Peyer's patch (tissue), 4 donors: ENCODE data around the gene APBA1. TPM values are rescaled to one million over a fixed set of nuclear protein-coding genes. Genes with fewer than 3 reads are reported as not detected.
A peak's percentile ranks its signal among the peaks of the same experiment; 100 is the strongest.

Experiments used
- DNase-seq, 3 donors: peaks; one replicate each; pipeline ENCODE4 v3.0.0-alpha.2; 2017 to 2019
- H3K27ac ChIP-seq, 4 donors: fragments of 200-600 bp; sonication (generic); one replicate each; pipeline ENCODE4 v1.5.1; 2016 to 2019
- H3K27me3 ChIP-seq, 2 donors: fragments of 200-600 bp; sonication (generic); one replicate each; pipeline ENCODE4 v1.5.1; 2019
- H3K36me3 ChIP-seq, 3 donors: fragments of 200-600 bp; sonication (generic); one replicate each; pipeline ENCODE4 v1.5.1; 2016 to 2019
- H3K4me1 ChIP-seq, 4 donors: fragments of 200-600 bp; sonication (generic); one replicate each; pipeline ENCODE4 v1.5.1; 2016 to 2019
- H3K4me3 ChIP-seq, 4 donors: fragments of 200-600 bp; sonication (generic); 1 replicate in 3 of 4; 2 replicates in 1 of 4; pipeline ENCODE4 v1.5.1; 2016 to 2019; ENCODE audit warnings: mild to moderate bottlenecking in 1 of 4
- H3K9me3 ChIP-seq, 4 donors: fragments of 200-600 bp; sonication (generic); one replicate each; pipeline ENCODE4 v1.5.1; 2016 to 2019; ENCODE audit warnings: mild to moderate bottlenecking in 1 of 4
- POLR2A ChIP-seq, 2 donors: fragments of 450-650 bp; IDR thresholded peaks; one replicate each; pipeline ENCODE4 v1.5.1; 2017; ENCODE audit warnings: antibody characterized with exemption in 2 of 2, mild to moderate bottlenecking in 2 of 2, moderate library complexity in 2 of 2
- total RNA-seq, 4 donors: library from RNA; depleted of rRNA; stranded (reverse); fragments of >200 nt; gene quantifications; one replicate each; pipeline ENCODE4 v1.1.0, GENCODE V29; 2016
- TF ChIP-seq, protein P1 (sequence below), 6 experiments: fragments of 450-650 bp in 4 of 6; fragments of 200-600 bp in 2 of 6; sonication (generic) in 1 of 6; IDR thresholded peaks; one replicate each; pipeline ENCODE4 v1.5.1; 2017 to 2019; ENCODE audit warnings: antibody characterized with exemption in 6 of 6, mild to moderate bottlenecking in 3 of 6, moderate library complexity in 1 of 6

APBA1 gene
- total RNA-seq, 4 donors from 2014 or later, result 0.88 to 14.9 (median 3.9) TPM

DNA sequence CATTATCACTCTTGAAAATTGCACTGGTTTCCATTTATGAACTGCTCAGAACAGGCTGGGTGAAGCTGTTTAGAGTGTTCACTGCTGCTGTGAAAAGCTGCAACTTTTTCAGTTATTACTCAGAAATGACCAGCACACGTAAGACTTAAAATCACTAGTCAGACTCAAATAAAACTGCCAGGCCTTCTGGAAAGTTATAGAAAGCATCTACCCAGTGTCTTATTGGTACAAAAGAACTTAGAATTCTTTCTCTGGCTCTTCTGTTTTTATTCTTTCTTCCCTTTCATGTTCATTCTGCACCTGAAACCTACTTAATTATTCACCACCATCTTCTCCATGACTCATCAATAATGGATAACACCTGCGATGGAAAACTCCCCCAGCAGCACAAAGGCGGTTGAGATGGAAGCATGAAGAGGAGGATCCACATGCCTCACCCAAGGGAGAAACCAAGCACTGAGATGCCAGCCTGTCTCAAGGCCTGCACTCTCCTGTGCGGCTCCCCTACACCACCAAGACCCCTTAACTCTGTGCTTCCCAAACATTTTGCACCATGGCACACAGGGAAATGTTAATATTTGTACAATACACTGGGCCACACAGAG is 175.2 kb downstream of the APBA1 start:
- Histone ChIP-seq H3K4me1 (no peaks in the 10 kb centered on the region), H3K27ac (no peak overlapping the region), H3K27me3 (no peaks in the 10 kb centered on the region), H3K9me3 (no peaks in the 10 kb centered on the region), H3K36me3 (no peaks in the 10 kb centered on the region), H3K4me3 (no peak overlapping the region)
- DNase-seq, result no peak
- TF ChIP-seq POLR2A (IDR thresholded peaks at IDR 0.05), result no peak
- TF ChIP-seq, protein P1, sequence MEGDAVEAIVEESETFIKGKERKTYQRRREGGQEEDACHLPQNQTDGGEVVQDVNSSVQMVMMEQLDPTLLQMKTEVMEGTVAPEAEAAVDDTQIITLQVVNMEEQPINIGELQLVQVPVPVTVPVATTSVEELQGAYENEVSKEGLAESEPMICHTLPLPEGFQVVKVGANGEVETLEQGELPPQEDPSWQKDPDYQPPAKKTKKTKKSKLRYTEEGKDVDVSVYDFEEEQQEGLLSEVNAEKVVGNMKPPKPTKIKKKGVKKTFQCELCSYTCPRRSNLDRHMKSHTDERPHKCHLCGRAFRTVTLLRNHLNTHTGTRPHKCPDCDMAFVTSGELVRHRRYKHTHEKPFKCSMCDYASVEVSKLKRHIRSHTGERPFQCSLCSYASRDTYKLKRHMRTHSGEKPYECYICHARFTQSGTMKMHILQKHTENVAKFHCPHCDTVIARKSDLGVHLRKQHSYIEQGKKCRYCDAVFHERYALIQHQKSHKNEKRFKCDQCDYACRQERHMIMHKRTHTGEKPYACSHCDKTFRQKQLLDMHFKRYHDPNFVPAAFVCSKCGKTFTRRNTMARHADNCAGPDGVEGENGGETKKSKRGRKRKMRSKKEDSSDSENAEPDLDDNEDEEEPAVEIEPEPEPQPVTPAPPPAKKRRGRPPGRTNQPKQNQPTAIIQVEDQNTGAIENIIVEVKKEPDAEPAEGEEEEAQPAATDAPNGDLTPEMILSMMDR (IDR thresholded peaks at IDR 0.05), result no peak

DNA sequence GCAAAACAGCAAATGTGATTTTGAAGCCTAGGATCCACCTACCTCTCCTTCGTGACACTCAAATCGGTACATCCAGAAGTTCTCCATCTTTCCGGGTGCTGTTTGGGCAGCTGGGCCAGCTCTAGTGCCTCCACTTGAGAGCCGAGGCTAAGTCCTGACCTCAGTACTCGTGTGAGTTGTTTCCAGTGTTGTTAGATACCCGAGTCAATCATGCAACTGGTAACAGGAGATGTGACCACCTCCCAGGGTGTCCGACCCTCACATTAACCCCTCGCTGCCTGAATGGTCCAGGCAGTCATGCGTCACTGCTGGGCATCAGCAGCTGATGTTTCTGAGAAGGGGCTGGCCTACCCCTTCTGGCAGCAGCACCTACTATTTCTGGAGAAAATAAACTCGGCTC is 176.9 kb downstream of the APBA1 start:
- Histone ChIP-seq H3K36me3 (no peaks in the 10 kb centered on the region), H3K4me3 (no peak overlapping the region), H3K27ac (no peak overlapping the region), H3K9me3 (no peaks in the 10 kb centered on the region), H3K4me1 (no peaks in the 10 kb centered on the region), H3K27me3 (no peaks in the 10 kb centered on the region)
- no peak for TF ChIP-seq POLR2A (IDR thresholded peaks at IDR 0.05)
- TF ChIP-seq, protein P1 (IDR thresholded peaks at IDR 0.05), result no peak
- no peak for DNase-seq

DNA sequence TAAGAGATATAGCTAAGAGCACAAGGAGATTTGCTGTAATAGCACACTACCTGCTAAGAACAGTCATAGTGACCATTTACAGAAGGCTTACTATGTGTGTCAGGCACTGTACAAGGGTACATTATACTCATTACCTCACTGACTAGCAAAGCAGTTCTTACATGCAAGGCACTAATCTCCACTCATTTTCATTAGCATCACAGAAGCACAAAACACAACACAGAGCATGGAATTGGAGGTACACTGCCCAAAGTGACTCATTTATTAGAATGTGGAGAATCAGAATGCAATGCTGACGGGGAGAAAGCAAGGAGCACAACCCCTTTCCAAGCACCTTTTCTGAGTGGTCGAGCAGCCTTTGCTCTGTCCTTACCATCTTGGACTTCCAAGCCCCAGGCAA is 177.4 kb downstream of the APBA1 start:
- Histone ChIP-seq H3K4me1 (no peaks in the 10 kb centered on the region), H3K27me3 (no peaks in the 10 kb centered on the region), H3K27ac (no peak overlapping the region), H3K4me3 (no peak overlapping the region), H3K9me3 (no peaks in the 10 kb centered on the region), H3K36me3 (no peaks in the 10 kb centered on the region)
- DNase-seq, result no peak
- TF ChIP-seq, protein P1 (IDR thresholded peaks at IDR 0.05), result no peak
- TF ChIP-seq POLR2A (IDR thresholded peaks at IDR 0.05), result no peak

DNA sequence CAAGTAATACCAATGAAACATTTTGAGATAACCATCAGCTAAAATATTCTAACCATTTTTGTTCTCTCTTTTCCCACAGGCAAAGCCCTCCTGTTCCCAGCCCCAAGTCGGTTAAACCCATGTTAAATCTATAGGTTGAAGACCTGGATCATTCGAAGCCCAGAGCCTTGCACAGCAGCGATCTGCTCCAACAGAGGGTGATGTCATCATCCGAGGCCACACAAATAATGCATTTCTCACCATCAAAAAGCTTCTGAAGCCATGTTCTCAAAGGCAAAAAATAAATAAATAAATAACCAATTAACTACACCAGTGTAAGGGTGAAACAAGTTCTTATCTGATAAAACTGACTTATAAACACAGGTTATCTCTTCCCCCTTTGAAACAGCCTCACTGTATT is 178.0 kb downstream of the APBA1 start:
- H3K4me1 ChIP-seq, result no peaks in the 10 kb centered on the region
- no peak overlapping the region for H3K27ac ChIP-seq
- H3K4me3 ChIP-seq, result no peak overlapping the region
- no peaks in the 10 kb centered on the region for H3K36me3 ChIP-seq
- TF ChIP-seq, protein P1 (IDR thresholded peaks at IDR 0.05), result no peak
- no peak for TF ChIP-seq POLR2A (IDR thresholded peaks at IDR 0.05)
- DNase-seq, result no peak
- H3K9me3 ChIP-seq, result no peaks in the 10 kb centered on the region
- no peaks in the 10 kb centered on the region for H3K27me3 ChIP-seq

DNA sequence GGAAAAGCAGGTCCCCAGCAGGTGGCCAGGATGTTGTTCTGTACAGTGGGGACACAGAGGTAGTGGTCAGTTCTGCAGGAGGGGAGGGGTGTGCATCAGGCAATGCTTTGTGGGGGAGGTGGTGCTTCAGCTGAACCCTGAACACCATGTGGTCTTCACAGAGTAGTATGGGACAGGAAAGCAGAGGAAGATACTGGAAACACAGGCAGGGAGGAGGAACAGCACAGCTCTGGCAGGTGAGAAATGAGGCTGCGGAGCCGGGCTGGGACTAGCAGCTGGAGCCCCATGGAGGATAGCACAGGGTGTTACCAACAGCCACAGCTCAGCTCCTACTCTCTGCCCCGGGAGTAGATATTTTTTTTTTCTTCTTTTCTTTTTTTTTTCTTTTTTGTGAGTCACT is 185.7 kb downstream of the APBA1 start:
- Histone ChIP-seq H3K4me3 (no peak overlapping the region), H3K27me3 (no peaks in the 10 kb centered on the region), H3K9me3 (no peaks in the 10 kb centered on the region), H3K36me3 (no peaks in the 10 kb centered on the region), H3K27ac (no peak overlapping the region), H3K4me1 (no peaks in the 10 kb centered on the region)
- no peak for TF ChIP-seq POLR2A (IDR thresholded peaks at IDR 0.05)
- TF ChIP-seq, protein P1 (IDR thresholded peaks at IDR 0.05), result no peak
- DNase-seq, result no peak

DNA sequence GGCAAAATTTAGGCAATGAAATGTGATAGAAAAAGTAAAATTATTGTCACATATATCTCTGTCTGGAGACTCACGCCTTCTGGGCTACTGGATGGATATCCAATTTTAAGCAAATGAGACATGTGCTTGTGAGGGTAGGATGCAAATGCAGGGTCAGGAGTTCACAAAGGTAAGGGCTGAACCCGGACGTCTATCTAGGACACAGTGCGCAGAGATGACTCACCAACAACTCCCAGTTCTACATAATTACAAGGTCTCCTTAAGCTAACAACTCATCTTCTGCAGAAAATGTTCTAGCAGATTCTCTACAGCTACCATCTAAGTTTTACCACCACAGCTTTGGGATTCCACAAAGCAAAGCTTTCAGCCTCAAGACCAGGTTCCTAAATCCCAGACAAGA is 186.7 kb downstream of the APBA1 start:
- DNase-seq, result peak in 1 of 3 donors; percentile 52
- Histone ChIP-seq H3K4me1 (no peaks in the 10 kb centered on the region), H3K27me3 (no peaks in the 10 kb centered on the region), H3K9me3 (no peaks in the 10 kb centered on the region), H3K27ac (no peak overlapping the region), H3K36me3 (no peaks in the 10 kb centered on the region), H3K4me3 (no peak overlapping the region)
- no peak for TF ChIP-seq POLR2A (IDR thresholded peaks at IDR 0.05)
- TF ChIP-seq, protein P1 (IDR thresholded peaks at IDR 0.05), result no peak
